Tibial artery (tissue), 4 donors: ENCODE measurements around the gene HOXA1.
"Not testable (repeated sequence)": the region's sequence is repeated elsewhere in the genome, so short reads cannot be mapped to it uniquely, and the experiment has no call there.

Experiments used
- DNase-seq, 2 donors: peaks; one replicate each; pipeline ENCODE4 v3.0.0-alpha.2; 2019
- H3K27ac ChIP-seq, 2 donors: fragments of 200-600 bp; sonication (generic) in 1 of 2; 1 replicate in 1 of 2; 2 replicates in 1 of 2; pipeline ENCODE4 v1.5.1; 2018 to 2019; ENCODE audit warnings: mild to moderate bottlenecking in 1 of 2
- H3K27me3 ChIP-seq, 2 donors: fragments of 200-600 bp; sonication (generic) in 1 of 2; one replicate each; pipeline versions ENCODE4 v1.5.1 to v1.6.0; 2016 to 2019
- H3K36me3 ChIP-seq, 3 donors: fragments of 200-600 bp; sonication (generic) in 2 of 3; one replicate each; pipeline ENCODE4 v1.5.1; 2016 to 2019; ENCODE audit warnings: mild to moderate bottlenecking in 2 of 3
- H3K4me1 ChIP-seq, 4 donors: fragments of 200-600 bp; sonication (generic) in 2 of 4; 1 replicate in 3 of 4; 2 replicates in 1 of 4; pipeline ENCODE4 v1.5.1; 2016 to 2019
- H3K4me3 ChIP-seq, 2 donors: fragments of 200-600 bp; sonication (generic) in 1 of 2; 1 replicate in 1 of 2; 2 replicates in 1 of 2; pipeline ENCODE4 v1.5.1; 2018 to 2019; ENCODE audit warnings: mild to moderate bottlenecking in 2 of 2
- H3K9me3 ChIP-seq, 3 donors: fragments of 200-600 bp; sonication (generic) in 1 of 3; one replicate each; pipeline ENCODE4 v1.5.1; 2016 to 2019
- intact Hi-C: fragments of 100-400 bp; cut with DNase I; formaldehyde crosslinking; loops from one replicate; pipeline ENCODE4 v1.15.0; 2023; ENCODE audit warnings: low total_unique reads
- TF ChIP-seq, protein P1 (sequence below), 2 experiments: fragments of 200-600 bp in 1 of 2; fragments of 450-650 bp in 1 of 2; IDR thresholded peaks; one replicate each; pipeline ENCODE4 v1.5.1; 2017 to 2019; ENCODE audit warnings: antibody characterized with exemption in 2 of 2, mild to moderate bottlenecking in 1 of 2, moderate library complexity in 1 of 2

Gene HOXA1

DNA sequence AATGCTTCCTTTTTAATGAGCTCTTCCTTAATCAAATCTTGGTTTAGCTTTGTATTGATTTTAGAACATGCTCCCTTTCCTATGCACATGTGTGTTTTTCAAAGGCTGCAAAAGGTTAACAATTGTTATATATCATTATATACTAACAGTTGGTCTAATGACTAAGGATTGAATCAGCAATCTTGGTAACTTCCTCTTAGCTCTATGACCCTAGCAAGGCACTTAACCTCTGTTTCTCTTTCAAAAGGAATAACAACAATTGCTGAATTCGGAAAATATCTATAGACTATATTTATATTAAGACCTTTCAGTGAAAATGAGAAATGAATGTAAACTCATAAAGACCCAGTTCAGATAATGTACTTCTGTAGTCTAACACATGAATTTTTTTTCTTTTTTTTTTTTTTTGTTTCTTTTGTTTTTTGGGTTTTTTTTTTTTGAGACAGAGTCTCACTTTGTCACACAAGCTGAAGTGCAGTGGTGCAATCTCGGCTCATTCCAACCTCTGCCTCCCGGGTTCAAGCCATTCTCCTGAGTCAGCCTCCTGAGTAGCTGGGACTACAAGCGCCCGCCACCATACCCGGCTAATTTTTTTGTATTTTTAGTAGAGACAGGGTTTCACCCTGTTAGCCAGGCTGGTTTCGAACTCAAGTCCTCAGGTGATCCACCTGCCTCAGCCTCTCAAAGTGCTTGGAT is 48.8 kb downstream of the HOXA1 start:
- no peaks in the 10 kb centered on the region for H3K36me3 ChIP-seq
- H3K9me3 ChIP-seq, result no peaks in the 10 kb centered on the region
- TF ChIP-seq, protein P1, sequence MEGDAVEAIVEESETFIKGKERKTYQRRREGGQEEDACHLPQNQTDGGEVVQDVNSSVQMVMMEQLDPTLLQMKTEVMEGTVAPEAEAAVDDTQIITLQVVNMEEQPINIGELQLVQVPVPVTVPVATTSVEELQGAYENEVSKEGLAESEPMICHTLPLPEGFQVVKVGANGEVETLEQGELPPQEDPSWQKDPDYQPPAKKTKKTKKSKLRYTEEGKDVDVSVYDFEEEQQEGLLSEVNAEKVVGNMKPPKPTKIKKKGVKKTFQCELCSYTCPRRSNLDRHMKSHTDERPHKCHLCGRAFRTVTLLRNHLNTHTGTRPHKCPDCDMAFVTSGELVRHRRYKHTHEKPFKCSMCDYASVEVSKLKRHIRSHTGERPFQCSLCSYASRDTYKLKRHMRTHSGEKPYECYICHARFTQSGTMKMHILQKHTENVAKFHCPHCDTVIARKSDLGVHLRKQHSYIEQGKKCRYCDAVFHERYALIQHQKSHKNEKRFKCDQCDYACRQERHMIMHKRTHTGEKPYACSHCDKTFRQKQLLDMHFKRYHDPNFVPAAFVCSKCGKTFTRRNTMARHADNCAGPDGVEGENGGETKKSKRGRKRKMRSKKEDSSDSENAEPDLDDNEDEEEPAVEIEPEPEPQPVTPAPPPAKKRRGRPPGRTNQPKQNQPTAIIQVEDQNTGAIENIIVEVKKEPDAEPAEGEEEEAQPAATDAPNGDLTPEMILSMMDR (IDR thresholded peaks at IDR 0.05), result no peak
- intact Hi-C loops, result no loop called here
- H3K27ac ChIP-seq, result no peak overlapping the region
- no peak overlapping the region for H3K4me3 ChIP-seq
- H3K4me1 ChIP-seq, result no peaks in the 10 kb centered on the region
- DNase-seq, result no peak
- H3K27me3 ChIP-seq, result no peaks in the 10 kb centered on the region

DNA sequence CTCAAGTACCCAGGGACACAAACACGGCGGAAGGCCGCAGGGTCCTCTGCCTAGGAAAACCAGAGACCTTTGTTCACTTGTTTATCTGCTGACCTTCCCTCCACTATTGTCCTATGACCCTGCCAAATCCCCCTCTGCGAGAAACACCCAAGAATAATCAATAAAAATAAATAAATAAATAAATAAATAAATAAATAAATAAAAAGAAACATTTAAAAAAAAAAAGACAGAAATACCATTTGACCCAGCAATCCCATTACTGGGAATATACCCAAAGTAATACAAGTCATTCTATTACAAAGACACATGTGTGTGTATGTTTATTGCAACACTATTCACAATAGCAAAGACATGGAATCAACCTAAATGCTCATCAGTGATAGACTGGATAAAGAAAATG is 49.8 kb downstream of the HOXA1 start:
- H3K9me3 ChIP-seq, intact Hi-C loops, H3K4me3 ChIP-seq, H3K27me3 ChIP-seq, H3K36me3 ChIP-seq, H3K27ac ChIP-seq, H3K4me1 ChIP-seq, DNase-seq: not testable (repeated sequence)

DNA sequence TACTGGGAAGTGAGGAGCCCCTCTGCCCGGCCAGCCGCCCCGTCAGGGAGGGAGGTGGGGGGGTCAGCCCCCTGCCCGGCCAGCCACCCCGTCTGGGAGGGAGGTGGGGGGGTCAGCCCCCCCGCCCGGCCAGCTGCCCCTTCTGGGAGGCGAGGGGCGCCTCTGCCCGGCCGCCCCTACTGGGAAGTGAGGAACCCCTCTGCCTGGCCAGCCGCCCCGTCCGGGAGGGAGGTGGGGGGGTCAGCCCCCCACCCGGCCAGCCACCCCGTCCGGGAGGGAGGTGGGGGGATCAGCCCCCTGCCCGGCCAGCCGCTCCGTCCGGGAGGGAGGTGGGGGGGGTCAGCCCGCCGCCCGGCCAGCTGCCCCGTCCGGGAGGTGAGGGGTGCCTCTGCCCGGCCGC is 50.7 kb downstream of the HOXA1 start:
- H3K27me3 ChIP-seq, H3K9me3 ChIP-seq, DNase-seq, H3K36me3 ChIP-seq, H3K4me3 ChIP-seq, H3K27ac ChIP-seq, H3K4me1 ChIP-seq, intact Hi-C loops: not testable (repeated sequence)
